Subcutaneous adipose tissue (tissue), 4 donors: ENCODE measurements around the gene ZNF445. TPM values are rescaled to one million over a fixed set of nuclear protein-coding genes. Genes with fewer than 3 reads are reported as not detected.

ENCODE experiments used
- total RNA-seq, 4 donors: library from RNA; depleted of rRNA; stranded (reverse); fragments of >200 nt; gene quantifications; one replicate each; pipeline ENCODE4 v1.1.0, GENCODE V29; 2016
- TF ChIP-seq, protein P1 (sequence below): fragments of 450-650 bp; IDR thresholded peaks from one replicate; pipeline ENCODE4 v1.5.1; 2016; ENCODE audit warnings: low read depth, mild to moderate bottlenecking, control low read depth, antibody characterized with exemption, moderate library complexity

ZNF445 gene
- total RNA-seq, 4 donors from 2014 or later = 5.5 to 11.9 (median 8.1) TPM

GRCh38 chr3:44454258-44454657 lies 23.2 kb downstream of the ZNF445 start:
- TF ChIP-seq, protein P1, sequence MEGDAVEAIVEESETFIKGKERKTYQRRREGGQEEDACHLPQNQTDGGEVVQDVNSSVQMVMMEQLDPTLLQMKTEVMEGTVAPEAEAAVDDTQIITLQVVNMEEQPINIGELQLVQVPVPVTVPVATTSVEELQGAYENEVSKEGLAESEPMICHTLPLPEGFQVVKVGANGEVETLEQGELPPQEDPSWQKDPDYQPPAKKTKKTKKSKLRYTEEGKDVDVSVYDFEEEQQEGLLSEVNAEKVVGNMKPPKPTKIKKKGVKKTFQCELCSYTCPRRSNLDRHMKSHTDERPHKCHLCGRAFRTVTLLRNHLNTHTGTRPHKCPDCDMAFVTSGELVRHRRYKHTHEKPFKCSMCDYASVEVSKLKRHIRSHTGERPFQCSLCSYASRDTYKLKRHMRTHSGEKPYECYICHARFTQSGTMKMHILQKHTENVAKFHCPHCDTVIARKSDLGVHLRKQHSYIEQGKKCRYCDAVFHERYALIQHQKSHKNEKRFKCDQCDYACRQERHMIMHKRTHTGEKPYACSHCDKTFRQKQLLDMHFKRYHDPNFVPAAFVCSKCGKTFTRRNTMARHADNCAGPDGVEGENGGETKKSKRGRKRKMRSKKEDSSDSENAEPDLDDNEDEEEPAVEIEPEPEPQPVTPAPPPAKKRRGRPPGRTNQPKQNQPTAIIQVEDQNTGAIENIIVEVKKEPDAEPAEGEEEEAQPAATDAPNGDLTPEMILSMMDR = no peak

DNA sequence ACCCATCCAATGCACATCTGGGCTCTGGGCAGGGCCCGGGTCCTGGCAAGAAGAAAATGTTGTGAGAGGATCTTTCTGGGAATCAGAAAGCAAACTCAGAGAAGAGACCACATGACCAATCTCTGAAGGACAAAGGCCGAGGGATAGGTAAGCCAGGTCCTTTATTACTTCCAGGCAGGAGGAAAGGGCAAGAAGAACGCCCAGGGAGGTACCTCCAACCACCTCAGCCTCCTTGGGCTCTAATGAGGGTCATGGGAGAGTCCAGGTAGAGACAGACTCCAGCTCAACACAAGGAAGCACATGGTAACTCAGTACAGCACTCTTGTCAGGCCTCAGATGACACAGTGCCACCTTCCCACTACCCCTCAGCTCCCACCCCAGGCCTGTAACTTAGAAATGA lies 26.0 kb downstream of the ZNF445 start:
- TF ChIP-seq, protein P1 = no peak

- TF ChIP-seq, protein P1 = no peak
Observed at GRCh38 chr3:44446929-44447328, 30.5 kb downstream of the ZNF445 start.

DNA sequence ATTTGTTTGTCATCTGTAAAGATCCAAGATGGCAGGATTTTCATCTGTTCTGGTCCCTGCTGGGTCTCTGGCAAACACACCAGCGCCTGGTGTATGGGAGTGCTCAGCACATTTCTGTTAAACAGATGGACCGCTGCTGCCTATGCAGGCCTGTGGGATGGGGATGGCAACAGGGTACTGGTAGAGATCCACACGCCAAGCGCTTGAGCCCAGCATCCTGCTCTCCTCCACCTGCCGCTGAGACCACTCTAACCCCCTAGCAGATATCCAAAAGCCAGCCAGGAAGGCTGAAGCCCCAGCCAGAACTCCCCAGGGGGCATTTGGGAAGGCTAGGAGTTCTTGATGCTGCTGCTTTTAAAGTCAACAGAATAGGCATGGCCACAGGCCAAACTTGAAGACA lies 31.7 kb downstream of the ZNF445 start:
- TF ChIP-seq, protein P1 = no peak

- TF ChIP-seq, protein P1 = no peak
Observed at GRCh38 chr3:44444896-44445691, 32.4 kb downstream of the ZNF445 start.

GRCh38 chr3:44444437-44444836 lies 33.0 kb downstream of the ZNF445 start:
- TF ChIP-seq, protein P1 = no peak

DNA sequence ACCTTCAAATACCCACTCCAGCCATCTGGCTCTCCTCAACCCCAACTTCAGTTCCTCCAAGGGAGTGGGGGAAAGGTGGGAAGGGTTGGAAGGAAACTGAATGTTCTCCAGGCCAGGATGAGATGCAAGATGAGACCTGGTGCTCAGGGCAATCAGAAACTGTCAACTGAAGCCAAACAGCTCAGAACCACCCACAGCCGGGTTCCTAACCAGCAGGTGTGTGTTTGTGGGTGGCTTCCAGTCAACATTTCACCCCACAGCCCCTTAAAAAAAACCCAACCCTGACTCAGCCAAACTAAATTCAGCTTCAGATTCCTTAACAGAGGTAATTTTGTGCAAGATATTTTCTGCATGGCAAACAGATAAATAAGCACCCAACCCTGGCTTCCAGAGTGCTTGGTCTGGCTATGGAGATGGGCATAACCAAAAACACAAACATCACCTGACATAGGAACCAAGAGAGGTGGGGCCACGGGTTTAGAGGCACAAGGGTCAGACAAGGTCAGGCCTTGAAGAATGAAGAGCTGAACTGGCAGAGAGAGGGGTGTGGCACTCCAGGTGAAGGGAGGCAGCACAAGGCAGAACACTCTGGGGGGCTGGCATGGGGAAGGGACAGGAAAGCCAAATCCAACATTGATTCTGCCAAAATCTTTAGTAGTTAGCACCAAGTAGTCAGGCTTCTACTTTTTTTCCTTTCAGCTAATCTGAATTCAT lies 34.7 kb downstream of the ZNF445 start:
- TF ChIP-seq, protein P1 = no peak
